Fibroblast of pulmonary artery (primary cell): ENCODE data around the gene PNPLA7.
"Not testable (repeated sequence)": the region's sequence is repeated elsewhere in the genome, so short reads cannot be mapped to it uniquely, and the experiment has no call there.

Source experiments
- DNase-seq: peaks from one replicate; pipeline ENCODE4 v3.0.0-alpha.2; 2010; ENCODE audit warnings: low read depth
- H3K4me3 ChIP-seq: replicated peaks from 2 replicates; pipeline ENCODE4 v1.5.1; 2011; ENCODE audit warnings: low read depth, mild to moderate bottlenecking, control low read depth, low read length, moderate library complexity
- TF ChIP-seq, protein P1 (sequence below): IDR thresholded peaks from 2 replicates; pipeline ENCODE4 v1.5.1; 2011; ENCODE audit warnings: mild to moderate bottlenecking, control low read depth, low read length, inconsistent platforms; ENCODE audit errors: missing control alignments

Gene PNPLA7

DNA sequence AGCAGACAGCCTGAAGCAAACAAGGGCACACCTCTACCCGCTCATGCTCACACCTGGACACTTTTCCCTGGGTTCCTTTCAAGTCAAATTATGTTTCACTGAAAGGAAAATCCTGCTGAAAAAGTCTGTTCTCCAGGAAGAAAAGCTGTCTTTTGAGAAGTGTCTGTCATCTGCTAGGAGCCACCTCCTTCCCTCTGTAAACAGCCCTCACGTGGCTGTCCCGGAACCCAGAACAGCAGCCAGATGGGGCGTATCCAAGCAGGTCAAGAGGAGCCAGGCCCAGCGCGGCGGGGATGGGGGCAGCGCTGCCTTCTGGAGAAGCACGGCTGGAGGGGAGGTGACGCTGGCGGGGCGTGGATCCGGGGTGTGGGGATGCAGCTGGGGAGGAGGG, at the start of gene PNPLA7:
Gene PNPLA7, minus strand, starts transcription at position 172 of the 391 bp plus-strand sequence. CDS start 205 bp downstream, outside the sequence.
- H3K4me3 ChIP-seq = peak within 1 kb of the TSS; percentile 62
- DNase-seq = peak; percentile 83
- TF ChIP-seq, protein P1, sequence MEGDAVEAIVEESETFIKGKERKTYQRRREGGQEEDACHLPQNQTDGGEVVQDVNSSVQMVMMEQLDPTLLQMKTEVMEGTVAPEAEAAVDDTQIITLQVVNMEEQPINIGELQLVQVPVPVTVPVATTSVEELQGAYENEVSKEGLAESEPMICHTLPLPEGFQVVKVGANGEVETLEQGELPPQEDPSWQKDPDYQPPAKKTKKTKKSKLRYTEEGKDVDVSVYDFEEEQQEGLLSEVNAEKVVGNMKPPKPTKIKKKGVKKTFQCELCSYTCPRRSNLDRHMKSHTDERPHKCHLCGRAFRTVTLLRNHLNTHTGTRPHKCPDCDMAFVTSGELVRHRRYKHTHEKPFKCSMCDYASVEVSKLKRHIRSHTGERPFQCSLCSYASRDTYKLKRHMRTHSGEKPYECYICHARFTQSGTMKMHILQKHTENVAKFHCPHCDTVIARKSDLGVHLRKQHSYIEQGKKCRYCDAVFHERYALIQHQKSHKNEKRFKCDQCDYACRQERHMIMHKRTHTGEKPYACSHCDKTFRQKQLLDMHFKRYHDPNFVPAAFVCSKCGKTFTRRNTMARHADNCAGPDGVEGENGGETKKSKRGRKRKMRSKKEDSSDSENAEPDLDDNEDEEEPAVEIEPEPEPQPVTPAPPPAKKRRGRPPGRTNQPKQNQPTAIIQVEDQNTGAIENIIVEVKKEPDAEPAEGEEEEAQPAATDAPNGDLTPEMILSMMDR = no peak

DNA sequence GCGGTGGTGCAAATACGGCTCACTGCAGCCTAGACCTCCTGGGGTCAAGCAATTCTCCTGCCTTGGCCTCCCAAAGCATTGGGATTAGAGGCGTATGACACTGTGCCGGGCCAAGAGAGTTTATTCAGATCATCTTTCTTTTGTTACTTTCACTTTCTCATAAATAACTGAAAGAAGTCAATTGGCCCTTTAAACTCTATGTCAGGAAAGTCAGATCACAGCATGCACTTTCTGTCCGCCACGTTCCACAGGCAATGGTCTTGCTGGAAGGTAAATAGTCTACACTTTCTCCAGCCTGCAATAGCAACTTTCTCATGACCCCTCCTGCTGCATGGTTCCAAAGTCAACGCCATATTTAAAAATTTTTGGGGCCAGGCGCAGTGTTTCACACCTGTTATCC, 48.7 kb upstream of the PNPLA7 start:
- DNase-seq = no peak
- no peak overlapping the region for H3K4me3 ChIP-seq
- TF ChIP-seq, protein P1 = no peak

DNA sequence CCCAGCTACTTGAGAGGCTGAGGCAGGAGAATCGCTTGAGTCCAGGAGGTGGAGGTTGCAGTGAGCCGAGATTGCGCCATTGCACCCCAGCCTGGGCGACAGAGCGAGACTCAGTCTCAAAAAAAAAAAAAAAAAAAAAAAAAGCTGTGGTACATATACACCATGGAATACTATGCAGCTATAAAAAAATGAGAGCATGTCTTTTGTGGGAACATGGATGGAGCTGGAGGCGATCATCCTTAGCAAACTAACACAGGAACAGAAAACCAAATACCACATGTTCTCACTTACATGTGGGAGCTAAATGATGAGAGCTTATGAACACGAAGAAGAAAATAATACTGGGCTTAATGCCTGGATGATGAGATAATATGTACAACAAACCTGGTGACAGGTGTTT, 46.4 kb upstream of the PNPLA7 start:
- not testable (repeated sequence) for H3K4me3 ChIP-seq, DNase-seq

DNA sequence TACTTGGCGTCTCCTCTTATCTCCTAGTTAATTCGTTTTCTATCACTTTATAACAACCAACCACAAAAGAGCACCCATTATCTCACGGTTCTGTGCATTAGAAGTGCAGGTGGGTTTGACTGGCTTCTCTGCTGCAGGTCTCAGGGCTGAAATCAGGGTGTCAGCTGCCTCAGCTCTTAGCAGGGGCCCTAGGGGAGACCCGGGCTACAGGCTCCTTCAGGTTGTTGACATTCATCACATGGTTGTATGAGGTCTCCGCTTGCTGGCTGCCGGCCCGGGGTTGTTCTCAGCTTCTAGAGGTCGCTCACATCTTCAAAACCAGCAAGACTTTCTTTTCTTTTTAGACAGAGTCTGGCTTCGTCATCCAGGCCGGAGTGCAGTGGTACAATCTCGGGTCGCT, 43.0 kb upstream of the PNPLA7 start:
- DNase-seq = no peak
- H3K4me3 ChIP-seq = no peak overlapping the region
- TF ChIP-seq, protein P1 = no peak

DNA sequence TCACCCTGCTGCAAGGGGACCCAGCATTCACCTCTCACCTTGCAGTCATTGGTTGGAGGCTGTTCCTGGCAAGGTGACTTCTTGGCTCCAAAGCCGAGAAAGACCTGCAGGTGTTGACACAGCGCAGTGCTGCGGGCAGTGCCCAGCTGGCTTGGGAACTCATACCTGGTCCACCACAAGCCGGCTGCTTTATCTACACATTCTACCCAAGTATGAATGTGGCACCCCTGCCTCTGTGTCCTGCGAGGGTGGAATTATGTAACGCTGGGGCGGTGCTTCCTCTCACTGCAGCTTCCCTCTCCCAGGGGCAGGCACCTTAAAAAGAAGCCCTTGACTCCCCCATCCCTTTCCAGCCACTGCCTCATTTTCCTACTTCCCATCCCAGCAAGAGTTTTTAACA, 42.6 kb upstream of the PNPLA7 start:
- TF ChIP-seq, protein P1 = no peak
- H3K4me3 ChIP-seq = no peak overlapping the region
- DNase-seq = no peak

DNA sequence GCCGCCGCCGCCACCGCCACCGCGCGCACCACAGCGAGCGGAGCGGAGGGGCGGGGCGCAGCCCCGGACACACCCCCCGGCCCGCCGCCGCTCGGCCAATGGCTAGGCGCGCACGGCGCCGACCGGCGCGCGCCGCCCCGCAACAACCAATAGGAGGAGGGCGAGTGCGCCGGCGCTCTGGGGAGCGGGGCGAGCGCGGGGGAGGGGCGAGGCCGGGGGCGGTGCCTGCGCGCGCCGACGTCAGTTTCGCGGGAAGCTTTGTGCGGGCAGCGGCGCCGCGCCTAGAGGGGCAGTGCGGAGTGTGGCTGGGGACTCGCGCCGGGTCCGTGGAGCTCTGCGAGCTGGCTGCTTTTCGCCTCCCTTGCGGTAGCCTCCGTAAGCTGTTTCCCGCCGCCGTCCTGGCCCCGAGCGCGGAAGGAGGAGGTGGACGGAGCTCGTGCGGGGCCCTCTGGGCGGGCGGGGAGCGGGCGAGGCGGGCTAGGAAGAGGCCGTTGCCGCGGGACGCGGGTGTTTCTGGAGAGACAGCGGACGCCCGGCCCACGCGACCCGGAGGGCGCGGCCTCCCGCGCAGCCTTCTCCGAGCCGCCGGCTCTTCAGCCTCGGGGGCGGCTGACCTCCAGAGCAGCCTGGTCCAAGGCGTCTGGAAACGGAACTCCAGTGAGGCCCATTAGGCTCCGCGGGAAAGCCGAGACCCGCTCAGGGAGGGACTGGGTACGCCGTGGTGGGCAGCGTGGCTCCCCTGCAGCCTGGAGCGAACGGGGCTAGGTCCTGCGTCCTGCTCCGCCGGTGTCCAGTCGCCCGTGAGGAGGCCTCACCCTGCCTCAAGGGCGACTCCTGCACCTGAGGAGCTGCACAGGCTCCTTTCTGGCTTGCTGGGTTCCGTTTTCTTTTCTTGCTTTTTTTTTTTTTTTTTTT, 40.5 kb upstream of the PNPLA7 start, which contains the start of gene ZMYND19:
Gene ZMYND19, minus strand, starts transcription at position 44 of the 915 bp plus-strand sequence. CDS start 249 bp downstream, outside the sequence.
- TF ChIP-seq, protein P1 = no peak
- peak; percentile 86 for DNase-seq
- peak within 1 kb of the TSS; percentile 72 for H3K4me3 ChIP-seq

DNA sequence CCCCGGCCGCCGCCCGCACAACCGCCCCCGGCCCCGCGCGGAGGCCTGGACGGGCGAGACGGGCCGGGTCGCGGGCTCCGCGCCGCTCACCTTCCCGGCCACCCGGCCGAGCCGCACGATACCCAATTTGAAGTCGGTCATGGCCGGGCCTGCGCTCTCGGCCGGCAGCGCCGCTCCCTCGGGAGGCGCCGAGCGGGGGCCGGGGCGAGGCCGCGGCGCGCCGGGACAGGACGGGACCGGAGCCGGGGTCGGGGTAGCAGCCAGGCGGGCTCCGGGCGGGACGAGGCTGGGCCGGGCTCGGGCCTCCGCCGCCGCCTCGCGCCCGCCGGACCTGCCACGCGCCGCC, 39.9 kb upstream of the PNPLA7 start:
- no peak for DNase-seq
- peak overlapping the region; percentile 61 for H3K4me3 ChIP-seq
- TF ChIP-seq, protein P1 = no peak
